HG02759 (cell line): ENCODE measurements around the gene ASIC3.
"Not testable (repeated sequence)": the region's sequence is repeated elsewhere in the genome, so short reads cannot be mapped to it uniquely, and the experiment has no call there.

Experiments
- ATAC-seq: cut with Tn5 transposase; IDR thresholded peaks from one replicate; pipeline ENCODE4 v1.9.1; 2021; ENCODE audit warnings: mild to moderate bottlenecking, moderate library complexity; ENCODE audit not compliant: unreplicated experiment

Gene ASIC3

GRCh38 chr7:151032936-151033863 is 15.1 kb upstream of the ASIC3 start:
- ATAC-seq, result no peak

- ATAC-seq, result no peak
These were observed 14.5 kb upstream of the ASIC3 start for GRCh38 chr7:151033864-151034249.

- no peak for ATAC-seq
These were observed 13.9 kb upstream of the ASIC3 start for GRCh38 chr7:151034312-151035025.

GRCh38 chr7:151035026-151035717 is 13.2 kb upstream of the ASIC3 start:
- no peak for ATAC-seq

GRCh38 chr7:151035902-151036301 is 12.4 kb upstream of the ASIC3 start:
- ATAC-seq, result no peak

GRCh38 chr7:151038951-151039849 is 9.1 kb upstream of the ASIC3 start:
- ATAC-seq, result peak; percentile 59

- no peak for ATAC-seq
These were observed 8.3 kb upstream of the ASIC3 start for GRCh38 chr7:151039850-151040548.

GRCh38 chr7:151040616-151041375 is 7.5 kb upstream of the ASIC3 start:
- no peak for ATAC-seq

- not testable (repeated sequence) for ATAC-seq
These were observed 4.9 kb upstream of the ASIC3 start for GRCh38 chr7:151043449-151043848.

- ATAC-seq, result no peak
These were observed 4.4 kb upstream of the ASIC3 start for GRCh38 chr7:151043959-151044358.

GRCh38 chr7:151045262-151045661 is 3.1 kb upstream of the ASIC3 start:
- ATAC-seq, result no peak

GRCh38 chr7:151045967-151046366 is 2.4 kb upstream of the ASIC3 start:
- no peak for ATAC-seq

GRCh38 chr7:151046603-151047573 is 1.4 kb upstream of the ASIC3 start:
- no peak for ATAC-seq

- no peak for ATAC-seq
These were observed 656 bp downstream of the ASIC3 start for GRCh38 chr7:151048911-151049463.

- no peak for ATAC-seq
These were observed 2.8 kb downstream of the ASIC3 start for GRCh38 chr7:151051108-151051507.

- no peak for ATAC-seq
These were observed 4.8 kb downstream of the ASIC3 start for GRCh38 chr7:151053096-151053495.

- no peak for ATAC-seq
These were observed 5.4 kb downstream of the ASIC3 start for GRCh38 chr7:151053751-151054150.

- no peak for ATAC-seq
These were observed 7.9 kb downstream of the ASIC3 start for GRCh38 chr7:151056283-151056665.
